ENCODE results near the gene RBBP5.

Gene RBBP5

GRCh38 chr1:205074513-205074912 lies 47.3 kb downstream of the RBBP5 start:
- no peak for DNase-seq (ENCODE audit: low read depth)

GRCh38 chr1:205074084-205074483 lies 47.7 kb downstream of the RBBP5 start:
- no peak for DNase-seq (ENCODE audit: low read depth)

GRCh38 chr1:205073511-205073910 lies 48.3 kb downstream of the RBBP5 start:
- DNase-seq (ENCODE audit: low read depth) = no peak

GRCh38 chr1:205072881-205073280 lies 48.9 kb downstream of the RBBP5 start:
- DNase-seq (ENCODE audit: low read depth) = no peak

- no peak for DNase-seq (ENCODE audit: low read depth)
Observed at GRCh38 chr1:205072286-205072685, 49.5 kb downstream of the RBBP5 start.

- no peak for DNase-seq (ENCODE audit: low read depth)
Observed at GRCh38 chr1:205071801-205072200, 50.0 kb downstream of the RBBP5 start.

GRCh38 chr1:205071028-205071409 lies 50.8 kb downstream of the RBBP5 start:
- DNase-seq (ENCODE audit: low read depth) = no peak

- DNase-seq (ENCODE audit: low read depth) = no peak
Observed at GRCh38 chr1:205069371-205070125, 52.2 kb downstream of the RBBP5 start.

- no peak for DNase-seq (ENCODE audit: low read depth)
Observed at GRCh38 chr1:205068457-205069040, 53.2 kb downstream of the RBBP5 start.

GRCh38 chr1:205068001-205068400 lies 53.8 kb downstream of the RBBP5 start:
- no peak for DNase-seq (ENCODE audit: low read depth)

- no peak for DNase-seq (ENCODE audit: low read depth)
Observed at GRCh38 chr1:205067031-205067430, 54.7 kb downstream of the RBBP5 start.

GRCh38 chr1:205066141-205066818 lies 55.5 kb downstream of the RBBP5 start:
- DNase-seq (ENCODE audit: low read depth) = no peak

GRCh38 chr1:205065666-205066065 lies 56.1 kb downstream of the RBBP5 start:
- no peak for DNase-seq (ENCODE audit: low read depth)

GRCh38 chr1:205064741-205065316 lies 56.9 kb downstream of the RBBP5 start:
- DNase-seq (ENCODE audit: low read depth) = no peak

GRCh38 chr1:205064301-205064700 lies 57.5 kb downstream of the RBBP5 start:
- DNase-seq (ENCODE audit: low read depth) = no peak

- no peak for DNase-seq (ENCODE audit: low read depth)
Observed at GRCh38 chr1:205062895-205063294, 58.9 kb downstream of the RBBP5 start.

- no peak for DNase-seq (ENCODE audit: low read depth)
Observed at GRCh38 chr1:205062319-205062718, 59.5 kb downstream of the RBBP5 start.

- peak; percentile 44 for DNase-seq (ENCODE audit: low read depth)
Observed at GRCh38 chr1:205061665-205062069, 60.1 kb downstream of the RBBP5 start.

GRCh38 chr1:205061227-205061626 lies 60.6 kb downstream of the RBBP5 start:
- DNase-seq (ENCODE audit: low read depth) = no peak

- no peak for DNase-seq (ENCODE audit: low read depth)
Observed at GRCh38 chr1:205060746-205061145, 61.0 kb downstream of the RBBP5 start.

- DNase-seq (ENCODE audit: low read depth) = no peak
Observed at GRCh38 chr1:205059660-205060059, 62.1 kb downstream of the RBBP5 start.

- no peak for DNase-seq (ENCODE audit: low read depth)
Observed at GRCh38 chr1:205058853-205059252, 62.9 kb downstream of the RBBP5 start.

Measured in amniotic epithelial cell (primary cell).